Ishikawa (cell line): ENCODE data around the gene POU2F1.

Source experiments
- CEBPB ChIP-seq: IDR thresholded peaks from 2 replicates; pipeline ENCODE4 v1.6.1; 2012
- CREB1 ChIP-seq: IDR thresholded peaks from 2 replicates; pipeline ENCODE4 v1.6.1; 2012; ENCODE audit warnings: low read depth
- EGR1 ChIP-seq: IDR thresholded peaks from 2 replicates; pipeline ENCODE4 v1.6.1; 2012
- EP300 ChIP-seq: IDR thresholded peaks from 2 replicates; pipeline ENCODE4 v1.6.1; 2012; ENCODE audit warnings: borderline replicate concordance
- FOXM1 ChIP-seq: IDR thresholded peaks from 2 replicates; pipeline ENCODE4 v1.6.1; 2012; ENCODE audit warnings: low read depth, borderline replicate concordance
- NFIC ChIP-seq: IDR thresholded peaks from 2 replicates; pipeline ENCODE4 v1.6.1; 2012
- RAD21 ChIP-seq: IDR thresholded peaks from 2 replicates; pipeline ENCODE4 v1.6.1; 2012; ENCODE audit warnings: low read depth
- TAF1 ChIP-seq: IDR thresholded peaks from 2 replicates; pipeline ENCODE4 v1.6.1; 2012; ENCODE audit warnings: low read depth, mild to moderate bottlenecking
- TCF12 ChIP-seq: IDR thresholded peaks from 2 replicates; pipeline ENCODE4 v1.6.1; 2012; ENCODE audit warnings: low read depth
- TEAD4 ChIP-seq: IDR thresholded peaks from 2 replicates; pipeline ENCODE4 v1.6.1; 2012
- YY1 ChIP-seq: IDR thresholded peaks from 2 replicates; pipeline ENCODE4 v1.6.1; 2012; ENCODE audit warnings: low read depth
- ZBTB7A ChIP-seq: IDR thresholded peaks from 2 replicates; pipeline ENCODE4 v1.6.1; 2012; ENCODE audit warnings: low read depth
- TF ChIP-seq, protein P1 (sequence below): IDR thresholded peaks from 2 replicates; pipeline ENCODE4 v1.6.1; 2012
- TF ChIP-seq, protein P2 (sequence below): IDR thresholded peaks from 2 replicates; pipeline ENCODE4 v1.6.1; 2012; ENCODE audit warnings: low read depth, mild to moderate bottlenecking
- TF ChIP-seq, protein P3 (sequence below): IDR thresholded peaks from 2 replicates; pipeline ENCODE4 v1.6.1; 2012

POU2F1 gene

DNA sequence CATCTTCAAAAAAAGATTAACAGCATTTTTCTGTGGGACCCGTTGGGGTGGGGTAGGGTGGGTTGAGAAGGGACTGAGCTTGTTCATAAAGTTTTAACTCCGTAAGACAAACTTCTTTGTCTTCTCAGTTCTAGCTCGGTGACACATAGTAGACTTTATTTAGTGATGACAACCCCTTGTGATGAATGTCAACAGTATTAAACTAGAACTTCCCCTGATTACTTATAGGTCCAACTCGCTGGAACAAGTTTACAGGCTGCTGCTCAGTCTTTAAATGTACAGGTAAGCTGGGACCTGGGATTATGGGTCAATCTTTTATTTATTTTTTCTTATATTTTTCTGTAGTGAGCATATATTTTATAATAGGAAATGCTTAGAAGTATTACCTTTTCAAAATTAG is 149.2 kb downstream of the POU2F1 start:
- TF ChIP-seq YY1 (no peak), TAF1 (no peak), NFIC (no peak), CEBPB (no peak), TCF12 (no peak), EGR1 (no peak), FOXM1 (no peak), TEAD4 (no peak), ZBTB7A (no peak), RAD21 (no peak), CREB1 (no peak), EP300 (no peak)
- TF ChIP-seq, protein P1, sequence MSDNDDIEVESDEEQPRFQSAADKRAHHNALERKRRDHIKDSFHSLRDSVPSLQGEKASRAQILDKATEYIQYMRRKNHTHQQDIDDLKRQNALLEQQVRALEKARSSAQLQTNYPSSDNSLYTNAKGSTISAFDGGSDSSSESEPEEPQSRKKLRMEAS, result no peak
- TF ChIP-seq, protein P2, sequence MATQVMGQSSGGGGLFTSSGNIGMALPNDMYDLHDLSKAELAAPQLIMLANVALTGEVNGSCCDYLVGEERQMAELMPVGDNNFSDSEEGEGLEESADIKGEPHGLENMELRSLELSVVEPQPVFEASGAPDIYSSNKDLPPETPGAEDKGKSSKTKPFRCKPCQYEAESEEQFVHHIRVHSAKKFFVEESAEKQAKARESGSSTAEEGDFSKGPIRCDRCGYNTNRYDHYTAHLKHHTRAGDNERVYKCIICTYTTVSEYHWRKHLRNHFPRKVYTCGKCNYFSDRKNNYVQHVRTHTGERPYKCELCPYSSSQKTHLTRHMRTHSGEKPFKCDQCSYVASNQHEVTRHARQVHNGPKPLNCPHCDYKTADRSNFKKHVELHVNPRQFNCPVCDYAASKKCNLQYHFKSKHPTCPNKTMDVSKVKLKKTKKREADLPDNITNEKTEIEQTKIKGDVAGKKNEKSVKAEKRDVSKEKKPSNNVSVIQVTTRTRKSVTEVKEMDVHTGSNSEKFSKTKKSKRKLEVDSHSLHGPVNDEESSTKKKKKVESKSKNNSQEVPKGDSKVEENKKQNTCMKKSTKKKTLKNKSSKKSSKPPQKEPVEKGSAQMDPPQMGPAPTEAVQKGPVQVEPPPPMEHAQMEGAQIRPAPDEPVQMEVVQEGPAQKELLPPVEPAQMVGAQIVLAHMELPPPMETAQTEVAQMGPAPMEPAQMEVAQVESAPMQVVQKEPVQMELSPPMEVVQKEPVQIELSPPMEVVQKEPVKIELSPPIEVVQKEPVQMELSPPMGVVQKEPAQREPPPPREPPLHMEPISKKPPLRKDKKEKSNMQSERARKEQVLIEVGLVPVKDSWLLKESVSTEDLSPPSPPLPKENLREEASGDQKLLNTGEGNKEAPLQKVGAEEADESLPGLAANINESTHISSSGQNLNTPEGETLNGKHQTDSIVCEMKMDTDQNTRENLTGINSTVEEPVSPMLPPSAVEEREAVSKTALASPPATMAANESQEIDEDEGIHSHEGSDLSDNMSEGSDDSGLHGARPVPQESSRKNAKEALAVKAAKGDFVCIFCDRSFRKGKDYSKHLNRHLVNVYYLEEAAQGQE, result no peak
- TF ChIP-seq, protein P3, sequence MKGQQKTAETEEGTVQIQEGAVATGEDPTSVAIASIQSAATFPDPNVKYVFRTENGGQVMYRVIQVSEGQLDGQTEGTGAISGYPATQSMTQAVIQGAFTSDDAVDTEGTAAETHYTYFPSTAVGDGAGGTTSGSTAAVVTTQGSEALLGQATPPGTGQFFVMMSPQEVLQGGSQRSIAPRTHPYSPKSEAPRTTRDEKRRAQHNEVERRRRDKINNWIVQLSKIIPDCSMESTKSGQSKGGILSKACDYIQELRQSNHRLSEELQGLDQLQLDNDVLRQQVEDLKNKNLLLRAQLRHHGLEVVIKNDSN, result no peak

DNA sequence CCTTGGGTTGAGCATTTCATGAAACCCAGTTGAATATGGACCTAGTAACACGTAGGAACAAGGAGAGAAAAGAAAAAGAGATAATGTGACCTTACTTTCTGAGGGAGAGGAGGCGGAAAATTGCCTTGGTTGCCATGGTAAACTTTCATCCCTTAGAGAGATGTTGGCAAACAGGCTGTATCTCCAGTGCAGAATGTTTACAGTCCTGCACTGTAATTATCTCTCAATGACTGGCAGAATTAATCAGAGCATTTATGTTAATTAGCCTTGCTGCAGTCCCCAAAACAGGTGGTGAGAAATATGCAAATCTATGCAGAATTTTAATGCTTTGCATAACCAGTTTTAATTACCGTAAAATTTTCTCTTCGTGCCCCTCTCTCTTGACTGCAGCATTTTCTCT is 150.3 kb downstream of the POU2F1 start:
- TF ChIP-seq FOXM1 (no peak), EGR1 (no peak), NFIC (no peak), TAF1 (no peak), ZBTB7A (no peak), RAD21 (no peak), CEBPB (no peak), TCF12 (no peak), YY1 (no peak)
- TF ChIP-seq, protein P2, result no peak
- TF ChIP-seq, protein P1, result no peak
- TF ChIP-seq, protein P3, result no peak

DNA sequence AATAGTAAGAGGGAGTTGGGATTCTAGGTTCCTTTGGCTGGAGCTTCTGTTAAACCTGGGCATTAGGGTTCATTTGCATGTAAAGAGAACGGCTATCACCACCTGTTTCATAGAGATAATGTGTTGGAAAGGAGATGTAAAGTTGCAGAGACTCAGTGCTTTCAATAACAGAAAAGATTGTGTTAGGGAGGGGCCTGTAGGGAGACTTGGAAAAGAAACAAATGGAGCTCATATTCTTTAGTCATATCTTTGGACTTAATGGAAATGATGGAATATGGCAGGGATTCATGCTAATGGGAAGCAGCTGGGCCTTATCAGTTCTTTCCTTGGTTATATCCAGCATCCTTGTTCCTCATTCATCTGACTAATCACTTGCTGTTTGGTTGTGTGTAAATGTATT is 152.7 kb downstream of the POU2F1 start:
- TF ChIP-seq RAD21 (no peak), CREB1 (no peak), CEBPB (no peak), TEAD4 (no peak), YY1 (no peak), ZBTB7A (no peak), TCF12 (no peak)
- TF ChIP-seq, protein P2, result no peak
- TF ChIP-seq, protein P1, result no peak

DNA sequence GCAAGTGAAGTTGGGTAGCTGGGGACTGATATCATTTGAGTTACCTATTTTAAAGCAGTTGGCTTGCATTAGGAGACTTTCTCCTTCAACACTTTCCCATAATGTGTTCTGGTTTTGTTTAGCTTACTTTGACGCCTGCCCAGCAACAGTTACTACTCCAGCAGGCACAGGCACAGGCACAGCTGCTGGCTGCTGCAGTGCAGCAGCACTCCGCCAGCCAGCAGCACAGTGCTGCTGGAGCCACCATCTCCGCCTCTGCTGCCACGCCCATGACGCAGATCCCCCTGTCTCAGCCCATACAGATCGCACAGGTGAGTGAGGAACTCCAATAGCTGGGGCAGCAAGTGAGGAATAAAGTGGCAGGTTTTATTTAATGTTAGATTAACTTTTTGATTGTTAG is 153.3 kb downstream of the POU2F1 start:
- TF ChIP-seq, protein P3, result no peak
- TF ChIP-seq EGR1 (no peak), CREB1 (no peak), ZBTB7A (no peak), NFIC (no peak), YY1 (no peak), TEAD4 (no peak), FOXM1 (no peak), CEBPB (no peak), EP300 (no peak), RAD21 (no peak), TCF12 (no peak), TAF1 (no peak)
- TF ChIP-seq, protein P2, result no peak
- TF ChIP-seq, protein P1, result no peak
